Parathyroid adenoma (tissue), 2 donors: ENCODE measurements around the gene PPP6R2.

Source experiments
- H2AFZ ChIP-seq: fragments of 300-600 bp; sonication (generic); one replicate; pipeline ENCODE4 v1.7.0; 2017; ENCODE audit warnings: antibody characterized with exemption, mild to moderate bottlenecking
- H3K27ac ChIP-seq: fragments of 300-600 bp; sonication (generic); one replicate; pipeline ENCODE4 v1.7.0; 2017
- H3K27me3 ChIP-seq: fragments of 300-600 bp; sonication (generic); one replicate; pipeline ENCODE4 v1.7.0; 2017; ENCODE audit warnings: low read length; ENCODE audit not compliant: control insufficient read depth, insufficient read depth
- H3K36me3 ChIP-seq: fragments of 300-600 bp; sonication (generic); one replicate; pipeline ENCODE4 v1.7.0; 2017; ENCODE audit warnings: low read length; ENCODE audit not compliant: control insufficient read depth, insufficient read depth
- H3K4me1 ChIP-seq: fragments of 300-600 bp; sonication (generic); one replicate; pipeline ENCODE4 v1.7.0; 2017; ENCODE audit warnings: control low read depth
- H3K4me2 ChIP-seq: fragments of 300-600 bp; sonication (generic); one replicate; pipeline ENCODE4 v1.7.0; 2017; ENCODE audit warnings: low read length
- H3K4me3 ChIP-seq: fragments of 300-600 bp; sonication (generic); one replicate; pipeline ENCODE4 v1.7.0; 2017; ENCODE audit warnings: low read depth, low read length
- H3K79me2 ChIP-seq: fragments of 300-600 bp; sonication (generic); one replicate; pipeline ENCODE4 v1.7.0; 2017; ENCODE audit warnings: control low read depth
- H3K9ac ChIP-seq: fragments of 300-600 bp; sonication (generic); one replicate; pipeline ENCODE4 v1.7.0; 2017; ENCODE audit warnings: mild to moderate bottlenecking
- H3K9me3 ChIP-seq: fragments of 300-600 bp; sonication (generic); one replicate; pipeline ENCODE4 v1.7.0; 2017; ENCODE audit warnings: low read length; ENCODE audit not compliant: control insufficient read depth
- CTCF ChIP-seq: fragments of 300-600 bp; sonication (generic); IDR thresholded peaks from one replicate; pipeline ENCODE4 v1.7.0; 2017; ENCODE audit warnings: antibody characterized with exemption, mild to moderate bottlenecking
- donor health status: primary hyperparathyroidism.

The PPP6R2 gene

GRCh38 chr22:50342651-50343540 is at the start of gene PPP6R2:
Gene PPP6R2, plus strand, starts transcription at chr22:50343327. Its CDS starts 50,582 bp downstream, at chr22:50393909.
- peak within 1 kb of the TSS; percentile 99 for H3K4me2 ChIP-seq
- no peaks in the 10 kb centered on the region for H3K9me3 ChIP-seq
- no peak for TF ChIP-seq CTCF
- H3K36me3 ChIP-seq, result no peaks in the 10 kb centered on the region
- H3K27me3 ChIP-seq, result no peaks in the 10 kb centered on the region
- peak within 1 kb of the TSS; percentile 80 for H2AFZ ChIP-seq
- H3K4me3 ChIP-seq, result peak within 1 kb of the TSS; percentile 65
- peak within 1 kb of the TSS; percentile 76 for H3K27ac ChIP-seq
- H3K4me1 ChIP-seq, result peaks cover 5% of the 10 kb centered on the region
- no peak within 1 kb of the TSS for H3K9ac ChIP-seq
- H3K79me2 ChIP-seq, result no peaks in the 10 kb centered on the region

GRCh38 chr22:50293441-50294318 is 49.4 kb upstream of the PPP6R2 start:
- no peaks in the 10 kb centered on the region for H3K9me3 ChIP-seq
- H3K27ac ChIP-seq, result peak overlapping the region; percentile 76
- H3K4me2 ChIP-seq, result peak overlapping the region; percentile 34
- H3K4me1 ChIP-seq, result peaks cover 17% of the 10 kb centered on the region
- peak overlapping the region; percentile 3 for H3K4me3 ChIP-seq
- no peak for TF ChIP-seq CTCF
- H3K79me2 ChIP-seq, result peaks cover 40% of the 10 kb centered on the region
- H3K27me3 ChIP-seq, result no peaks in the 10 kb centered on the region
- no peak overlapping the region for H2AFZ ChIP-seq
- H3K36me3 ChIP-seq, result no peaks in the 10 kb centered on the region
- no peak overlapping the region for H3K9ac ChIP-seq

GRCh38 chr22:50294319-50294656 is 48.8 kb upstream of the PPP6R2 start:
- TF ChIP-seq CTCF, result no peak
- Histone ChIP-seq H3K79me2 (peaks cover 41% of the 10 kb centered on the region), H3K4me2 (no peak overlapping the region), H3K27me3 (no peaks in the 10 kb centered on the region), H3K4me1 (peaks cover 19% of the 10 kb centered on the region), H3K4me3 (no peak overlapping the region), H3K9me3 (no peaks in the 10 kb centered on the region), H2AFZ (no peak overlapping the region), H3K36me3 (no peaks in the 10 kb centered on the region), H3K9ac (no peak overlapping the region), H3K27ac (peak overlapping the region; percentile 76)

- Histone ChIP-seq H2AFZ (no peak overlapping the region), H3K27me3 (no peaks in the 10 kb centered on the region), H3K4me1 (peaks cover 25% of the 10 kb centered on the region), H3K9ac (no peak overlapping the region), H3K4me2 (no peak overlapping the region), H3K36me3 (no peaks in the 10 kb centered on the region), H3K9me3 (no peaks in the 10 kb centered on the region), H3K27ac (no peak overlapping the region), H3K4me3 (no peak overlapping the region), H3K79me2 (peaks cover 37% of the 10 kb centered on the region)
- TF ChIP-seq CTCF, result no peak
Observed at GRCh38 chr22:50296658-50297490, 46.3 kb upstream of the PPP6R2 start.
